ENCODE measurements around the gene DZANK1. TPM values are rescaled to one million over a fixed set of nuclear protein-coding genes. Genes with fewer than 3 reads are reported as not detected.
A peak's percentile ranks its signal among the peaks of the same experiment; 100 is the strongest.

The DZANK1 gene
- total RNA-seq, 1 donor from 2014 or later, result 6.5 TPM

GRCh38 chr20:18477218-18477617, 10.4 kb upstream of the DZANK1 start:
- Mint-ChIP-seq H3K27ac (no peak overlapping the region), H3K4me1 (ENCODE audit: unreplicated experiment) (no peaks in the 10 kb centered on the region), H3K27me3 (no peaks in the 10 kb centered on the region), H3K4me3 (no peak overlapping the region), H3K9me3 (no peaks in the 10 kb centered on the region), H3K36me3 (peaks cover 23% of the 10 kb centered on the region)
- no peak for DNase-seq (ENCODE audit: extremely low spot score, unreplicated experiment)
- no peak for TF ChIP-seq CTCF (conservative IDR thresholded peaks at IDR 0.05)

GRCh38 chr20:18466574-18466893, 296 bp downstream of the DZANK1 start:
- no peaks in the 10 kb centered on the region for H3K36me3 Mint-ChIP-seq

GRCh38 chr20:18465536-18466200, 1.2 kb downstream of the DZANK1 start:
- H3K36me3 Mint-ChIP-seq, result no peaks in the 10 kb centered on the region
- no peak for DNase-seq (ENCODE audit: extremely low spot score, unreplicated experiment)
- peak overlapping the region; percentile 92 for H3K4me3 Mint-ChIP-seq
- H3K4me1 Mint-ChIP-seq (ENCODE audit: unreplicated experiment), result peaks cover 9% of the 10 kb centered on the region
- no peaks in the 10 kb centered on the region for H3K9me3 Mint-ChIP-seq
- no peak for TF ChIP-seq CTCF (conservative IDR thresholded peaks at IDR 0.05)
- H3K27me3 Mint-ChIP-seq, result no peaks in the 10 kb centered on the region
- peak overlapping the region; percentile 99 for H3K27ac Mint-ChIP-seq

More at GRCh38 chr20:18466574-18466893, 296 bp downstream of the DZANK1 start:
- Mint-ChIP-seq H3K27ac (peak overlapping the region; percentile 99), H3K9me3 (no peaks in the 10 kb centered on the region), H3K4me1 (ENCODE audit: unreplicated experiment) (peaks cover 9% of the 10 kb centered on the region), H3K4me3 (peak overlapping the region; percentile 92), H3K27me3 (no peaks in the 10 kb centered on the region)
- no peak for TF ChIP-seq CTCF (conservative IDR thresholded peaks at IDR 0.05)
- DNase-seq (ENCODE audit: extremely low spot score, unreplicated experiment), result no peak

GRCh38 chr20:18456600-18456999, 10.2 kb downstream of the DZANK1 start:
- no peak overlapping the region for H3K27ac Mint-ChIP-seq
- H3K36me3 Mint-ChIP-seq, result no peaks in the 10 kb centered on the region
- DNase-seq (ENCODE audit: extremely low spot score, unreplicated experiment), result no peak
- H3K4me1 Mint-ChIP-seq (ENCODE audit: unreplicated experiment), result no peaks in the 10 kb centered on the region
- H3K9me3 Mint-ChIP-seq, result no peaks in the 10 kb centered on the region
- no peak overlapping the region for H3K4me3 Mint-ChIP-seq
- H3K27me3 Mint-ChIP-seq, result no peaks in the 10 kb centered on the region
- TF ChIP-seq CTCF (conservative IDR thresholded peaks at IDR 0.05), result no peak

GRCh38 chr20:18443886-18444285, 22.9 kb downstream of the DZANK1 start:
- Mint-ChIP-seq H3K4me3 (no peak overlapping the region), H3K4me1 (ENCODE audit: unreplicated experiment) (peaks cover 11% of the 10 kb centered on the region), H3K9me3 (no peaks in the 10 kb centered on the region), H3K27ac (peak overlapping the region; percentile 13), H3K27me3 (no peaks in the 10 kb centered on the region), H3K36me3 (peaks cover 3% of the 10 kb centered on the region)
- no peak for DNase-seq (ENCODE audit: extremely low spot score, unreplicated experiment)
- TF ChIP-seq CTCF (conservative IDR thresholded peaks at IDR 0.05), result no peak

GRCh38 chr20:18440403-18440802, 26.4 kb downstream of the DZANK1 start:
- TF ChIP-seq CTCF (conservative IDR thresholded peaks at IDR 0.05), result no peak

More at GRCh38 chr20:18440403-18440802, 26.4 kb downstream of the DZANK1 start:
- Mint-ChIP-seq H3K9me3 (no peaks in the 10 kb centered on the region), H3K4me1 (ENCODE audit: unreplicated experiment) (peaks cover 16% of the 10 kb centered on the region), H3K27me3 (no peaks in the 10 kb centered on the region), H3K4me3 (no peak overlapping the region), H3K27ac (no peak overlapping the region), H3K36me3 (no peaks in the 10 kb centered on the region)
- DNase-seq (ENCODE audit: extremely low spot score, unreplicated experiment), result no peak
